ENCODE data around the gene TBX2. TPM values are rescaled to one million over a fixed set of nuclear protein-coding genes. Genes with fewer than 3 reads are reported as not detected.
"Not testable (repeated sequence)": the region's sequence is repeated elsewhere in the genome, so short reads cannot be mapped to it uniquely, and the experiment has no call there.

TBX2 gene
- not detected in 2 replicates for total RNA-seq

GRCh38 chr17:61399131-61400065, at the start of gene TBX2:
Gene TBX2, plus strand, starts transcription at chr17:61399843. Its CDS starts 334 bp downstream, at chr17:61400177.
- Mint-ChIP-seq H3K36me3 (ENCODE audit: low read depth) (peaks cover 2% of the 10 kb centered on the region), H3K4me1 (ENCODE audit: low read depth) (peaks cover 29% of the 10 kb centered on the region), H3K27ac (peak within 1 kb of the TSS; percentile 78), H3K27me3 (ENCODE audit: insufficient read depth) (peaks cover 56% of the 10 kb centered on the region), H3K4me3 (peak within 1 kb of the TSS; percentile 56), H3K9me3 (no peaks in the 10 kb centered on the region)
- intact Hi-C loops (cut with micrococcal nuclease): loop anchor here (5.0 to 10.0 kb wide), 2 partner anchors 235 to 677 kb away; no protein-coding TSS in a partner anchor
- DNase-seq (ENCODE audit: low spot score): no peak

- Mint-ChIP-seq H3K36me3 (ENCODE audit: low read depth) (no peaks in the 10 kb centered on the region), H3K9me3 (no peaks in the 10 kb centered on the region), H3K27ac (no peak overlapping the region), H3K27me3 (ENCODE audit: insufficient read depth) (no peaks in the 10 kb centered on the region), H3K4me1 (ENCODE audit: low read depth) (no peaks in the 10 kb centered on the region), H3K4me3 (no peak overlapping the region)
- DNase-seq (ENCODE audit: low spot score): no peak
- intact Hi-C loops (cut with micrococcal nuclease): no loop called here
Measured at GRCh38 chr17:61351745-61352407, 47.8 kb upstream of the TBX2 start.

GRCh38 chr17:61352408-61352770, 47.3 kb upstream of the TBX2 start:
- no peak overlapping the region for H3K27ac Mint-ChIP-seq

GRCh38 chr17:61352781-61353491, 46.7 kb upstream of the TBX2 start:
- intact Hi-C loops (cut with micrococcal nuclease): no loop called here
- H3K9me3 Mint-ChIP-seq: no peaks in the 10 kb centered on the region
- no peak overlapping the region for H3K27ac Mint-ChIP-seq
- no peak overlapping the region for H3K4me3 Mint-ChIP-seq
- DNase-seq (ENCODE audit: low spot score): no peak
- no peaks in the 10 kb centered on the region for H3K27me3 Mint-ChIP-seq (ENCODE audit: insufficient read depth)
- H3K4me1 Mint-ChIP-seq (ENCODE audit: low read depth): no peaks in the 10 kb centered on the region
- H3K36me3 Mint-ChIP-seq (ENCODE audit: low read depth): no peaks in the 10 kb centered on the region

More at GRCh38 chr17:61352408-61352770, 47.3 kb upstream of the TBX2 start:
- no peak overlapping the region for H3K4me3 Mint-ChIP-seq
- H3K4me1 Mint-ChIP-seq (ENCODE audit: low read depth): no peaks in the 10 kb centered on the region
- no peak for DNase-seq (ENCODE audit: low spot score)
- H3K27me3 Mint-ChIP-seq (ENCODE audit: insufficient read depth): no peaks in the 10 kb centered on the region
- no peaks in the 10 kb centered on the region for H3K36me3 Mint-ChIP-seq (ENCODE audit: low read depth)
- no peaks in the 10 kb centered on the region for H3K9me3 Mint-ChIP-seq
- intact Hi-C loops (cut with micrococcal nuclease): no loop called here

- intact Hi-C loops (cut with micrococcal nuclease): no loop called here
- Mint-ChIP-seq H3K4me1 (ENCODE audit: low read depth) (no peaks in the 10 kb centered on the region), H3K27ac (no peak overlapping the region), H3K9me3 (no peaks in the 10 kb centered on the region), H3K4me3 (no peak overlapping the region), H3K27me3 (ENCODE audit: insufficient read depth) (no peaks in the 10 kb centered on the region), H3K36me3 (ENCODE audit: low read depth) (no peaks in the 10 kb centered on the region)
- no peak for DNase-seq (ENCODE audit: low spot score)
Measured at GRCh38 chr17:61353615-61354014, 46.0 kb upstream of the TBX2 start.

- H3K4me1 Mint-ChIP-seq (ENCODE audit: low read depth): no peaks in the 10 kb centered on the region
- intact Hi-C loops (cut with micrococcal nuclease): no loop called here
- no peak overlapping the region for H3K27ac Mint-ChIP-seq
- H3K9me3 Mint-ChIP-seq: no peaks in the 10 kb centered on the region
- no peak for DNase-seq (ENCODE audit: low spot score)
- H3K27me3 Mint-ChIP-seq (ENCODE audit: insufficient read depth): no peaks in the 10 kb centered on the region
- no peaks in the 10 kb centered on the region for H3K36me3 Mint-ChIP-seq (ENCODE audit: low read depth)
- no peak overlapping the region for H3K4me3 Mint-ChIP-seq
Measured at GRCh38 chr17:61354895-61355874, 44.5 kb upstream of the TBX2 start.

- H3K36me3 Mint-ChIP-seq (ENCODE audit: low read depth); H3K27ac Mint-ChIP-seq; H3K27me3 Mint-ChIP-seq (ENCODE audit: insufficient read depth); intact Hi-C loops (cut with micrococcal nuclease); H3K4me3 Mint-ChIP-seq; H3K9me3 Mint-ChIP-seq; H3K4me1 Mint-ChIP-seq (ENCODE audit: low read depth); DNase-seq (ENCODE audit: low spot score): not testable (repeated sequence)
Measured at GRCh38 chr17:61357061-61357460, 42.6 kb upstream of the TBX2 start.

- not testable (repeated sequence) for H3K36me3 Mint-ChIP-seq (ENCODE audit: low read depth); H3K4me1 Mint-ChIP-seq (ENCODE audit: low read depth); DNase-seq (ENCODE audit: low spot score); H3K4me3 Mint-ChIP-seq; H3K27ac Mint-ChIP-seq; H3K27me3 Mint-ChIP-seq (ENCODE audit: insufficient read depth); H3K9me3 Mint-ChIP-seq
- intact Hi-C loops (cut with micrococcal nuclease): loop anchor here (1.0 to 2.0 kb wide), 2 partner anchors 357 to 639 kb away; no protein-coding TSS in a partner anchor
Measured at GRCh38 chr17:61359513-61359912, 40.1 kb upstream of the TBX2 start.

GRCh38 chr17:61360318-61360943, 39.2 kb upstream of the TBX2 start:
- H3K4me1 Mint-ChIP-seq (ENCODE audit: low read depth): no peaks in the 10 kb centered on the region
- no peak overlapping the region for H3K27ac Mint-ChIP-seq
- DNase-seq (ENCODE audit: low spot score): no peak
- H3K36me3 Mint-ChIP-seq (ENCODE audit: low read depth): no peaks in the 10 kb centered on the region
- intact Hi-C loops (cut with micrococcal nuclease): no loop called here
- no peaks in the 10 kb centered on the region for H3K9me3 Mint-ChIP-seq
- H3K27me3 Mint-ChIP-seq (ENCODE audit: insufficient read depth): no peaks in the 10 kb centered on the region
- no peak overlapping the region for H3K4me3 Mint-ChIP-seq

- no peaks in the 10 kb centered on the region for H3K4me1 Mint-ChIP-seq (ENCODE audit: low read depth)
- no peaks in the 10 kb centered on the region for H3K27me3 Mint-ChIP-seq (ENCODE audit: insufficient read depth)
- no peak overlapping the region for H3K27ac Mint-ChIP-seq
- intact Hi-C loops (cut with micrococcal nuclease): no loop called here
- DNase-seq (ENCODE audit: low spot score): no peak
- H3K36me3 Mint-ChIP-seq (ENCODE audit: low read depth): no peaks in the 10 kb centered on the region
- H3K4me3 Mint-ChIP-seq: no peak overlapping the region
- H3K9me3 Mint-ChIP-seq: no peaks in the 10 kb centered on the region
Measured at GRCh38 chr17:61361084-61361483, 38.6 kb upstream of the TBX2 start.

GRCh38 chr17:61362396-61362795, 37.2 kb upstream of the TBX2 start:
- intact Hi-C loops (cut with micrococcal nuclease): no loop called here
- H3K36me3 Mint-ChIP-seq (ENCODE audit: low read depth): no peaks in the 10 kb centered on the region
- H3K27me3 Mint-ChIP-seq (ENCODE audit: insufficient read depth): no peaks in the 10 kb centered on the region
- no peak overlapping the region for H3K27ac Mint-ChIP-seq
- no peak for DNase-seq (ENCODE audit: low spot score)
- H3K4me1 Mint-ChIP-seq (ENCODE audit: low read depth): no peaks in the 10 kb centered on the region
- no peaks in the 10 kb centered on the region for H3K9me3 Mint-ChIP-seq
- H3K4me3 Mint-ChIP-seq: no peak overlapping the region
